H9 (cell line): ENCODE data around the gene BCL6B. TPM values are rescaled to one million over a fixed set of nuclear protein-coding genes. Genes with fewer than 3 reads are reported as not detected.
"Not testable (repeated sequence)": the region's sequence is repeated elsewhere in the genome, so short reads cannot be mapped to it uniquely, and the experiment has no call there.

ENCODE experiments used
- DNase-seq: peaks from one replicate; pipeline ENCODE4 v3.0.0-alpha.2; 2017
- H2AFZ ChIP-seq: one replicate; pipeline ENCODE4 v1.6.1; 2013; ENCODE audit warnings: mild to moderate bottlenecking, low read length, control low read depth, moderate library complexity
- H2AK5ac ChIP-seq: 2 replicates; pipeline ENCODE4 v1.6.1; 2013; ENCODE audit warnings: low read length, control low read depth, mixed read lengths; ENCODE audit not compliant: insufficient read length
- H2BK120ac ChIP-seq: one replicate; pipeline ENCODE4 v1.6.1; 2013; ENCODE audit warnings: low read depth, mild to moderate bottlenecking, low read length, control low read depth, inconsistent platforms; ENCODE audit not compliant: poor library complexity, severe bottlenecking
- H2BK12ac ChIP-seq: 2 replicates; pipeline ENCODE4 v1.6.1; 2013; ENCODE audit warnings: low read length, control low read depth, mixed read lengths, low read depth; ENCODE audit not compliant: insufficient read length
- H2BK15ac ChIP-seq: 2 replicates; pipeline ENCODE4 v1.6.1; 2013; ENCODE audit warnings: low read depth, low read length, control low read depth
- H2BK20ac ChIP-seq: one replicate; pipeline ENCODE4 v1.6.1; 2013; ENCODE audit warnings: low read depth, mild to moderate bottlenecking, low read length, control low read depth, inconsistent platforms; ENCODE audit not compliant: poor library complexity, severe bottlenecking
- H2BK5ac ChIP-seq: 2 replicates; pipeline ENCODE4 v1.6.1; 2013; ENCODE audit warnings: low read length, control low read depth, mixed read lengths; ENCODE audit not compliant: insufficient read length
- H3K14ac ChIP-seq: 2 replicates; pipeline ENCODE4 v1.6.1; 2013; ENCODE audit warnings: low read length, control low read depth; ENCODE audit not compliant: insufficient read depth
- H3K18ac ChIP-seq: 2 replicates; pipeline ENCODE4 v1.6.1; 2013; ENCODE audit warnings: low read depth, mild to moderate bottlenecking, mixed read lengths, low read length, control low read depth; ENCODE audit not compliant: insufficient read length
- H3K23ac ChIP-seq: 2 replicates; pipeline ENCODE4 v1.6.1; 2013; ENCODE audit warnings: low read length, control low read depth, mixed read lengths, low read depth; ENCODE audit not compliant: insufficient read length
- H3K23me2 ChIP-seq: 2 replicates; pipeline ENCODE4 v1.6.1; 2013; ENCODE audit warnings: low read depth, mild to moderate bottlenecking, mixed read lengths, low read length, control low read depth; ENCODE audit not compliant: insufficient read length, poor library complexity, severe bottlenecking
- H3K27ac ChIP-seq: 2 replicates; pipeline ENCODE4 v1.5.1; 2013; ENCODE audit warnings: low read length, control low read depth, mixed read lengths, low read depth; ENCODE audit not compliant: insufficient read length
- H3K27me3 ChIP-seq: 2 replicates; pipeline ENCODE4 v1.6.1; 2013; ENCODE audit warnings: low read length, control low read depth, inconsistent platforms; ENCODE audit not compliant: insufficient read depth
- H3K4ac ChIP-seq: 2 replicates; pipeline ENCODE4 v1.6.1; 2013; ENCODE audit warnings: low read depth, mild to moderate bottlenecking, control low read depth, inconsistent platforms, low read length, moderate library complexity
- H3K4me1 ChIP-seq: 2 replicates; pipeline ENCODE4 v1.6.1; 2013; ENCODE audit warnings: low read length, control low read depth, inconsistent platforms; ENCODE audit not compliant: insufficient read depth
- H3K4me2 ChIP-seq: 2 replicates; pipeline ENCODE4 v1.6.1; 2013; ENCODE audit warnings: low read length, control low read depth, mixed read lengths; ENCODE audit not compliant: insufficient read length, insufficient read depth
- H3K56ac ChIP-seq: 2 replicates; pipeline ENCODE4 v1.6.1; 2013; ENCODE audit warnings: low read depth, mild to moderate bottlenecking, mixed read lengths, low read length, control low read depth; ENCODE audit not compliant: insufficient read length
- H3K79me1 ChIP-seq: 2 replicates; pipeline ENCODE4 v1.6.1; 2013; ENCODE audit warnings: low read depth, mild to moderate bottlenecking, moderate library complexity, low read length, control low read depth, inconsistent platforms; ENCODE audit not compliant: insufficient read depth, poor library complexity, severe bottlenecking
- H3K79me2 ChIP-seq: 2 replicates; pipeline ENCODE4 v1.6.1; 2013; ENCODE audit warnings: low read length, control low read depth, inconsistent platforms; ENCODE audit not compliant: insufficient read depth
- H3K9ac ChIP-seq: 2 replicates; pipeline ENCODE4 v1.6.1; 2013; ENCODE audit warnings: low read length, control low read depth, mixed read lengths; ENCODE audit not compliant: insufficient read length; ENCODE audit errors: extremely low read depth
- H3K9me3 ChIP-seq: one replicate; pipeline ENCODE4 v1.6.1; 2013; ENCODE audit warnings: low read depth, low read length, inconsistent platforms; ENCODE audit not compliant: control insufficient read depth
- H3T11ph ChIP-seq: one replicate; pipeline ENCODE4 v1.6.1; 2013; ENCODE audit warnings: mild to moderate bottlenecking, low read length, control low read depth, inconsistent platforms
- H4K20me1 ChIP-seq: one replicate; pipeline ENCODE4 v1.6.1; 2013; ENCODE audit not compliant: control insufficient read depth, insufficient read length, insufficient read depth
- H4K5ac ChIP-seq: 2 replicates; pipeline ENCODE4 v1.6.1; 2013; ENCODE audit warnings: low read depth, mild to moderate bottlenecking, mixed read lengths, low read length, control low read depth; ENCODE audit not compliant: insufficient read length
- H4K8ac ChIP-seq: replicated peaks from 2 replicates; pipeline ENCODE4 v1.6.1; 2013; ENCODE audit warnings: low read length, control low read depth, mixed read lengths, low read depth; ENCODE audit not compliant: insufficient read length
- H4K91ac ChIP-seq: 2 replicates; pipeline ENCODE4 v1.6.1; 2013; ENCODE audit warnings: low read depth, mild to moderate bottlenecking, moderate library complexity, mixed read lengths, low read length, control low read depth; ENCODE audit not compliant: insufficient read length
- H3K27ac Mint-ChIP-seq, 3 experiments: 2 replicates in 2 of 3; 3 replicates in 1 of 3; pipeline ENCODE4 v1.8.0; 2020 to 2021; ENCODE audit warnings: mixed read lengths in 3 of 3, mild to moderate bottlenecking in 1 of 3, moderate library complexity in 1 of 3
- H3K27me3 Mint-ChIP-seq: 2 replicates; pipeline ENCODE4 v1.8.0; 2021; ENCODE audit warnings: low read depth, mild to moderate bottlenecking, moderate library complexity, mixed read lengths
- H3K36me3 Mint-ChIP-seq, 3 experiments: 2 replicates in 2 of 3; 3 replicates in 1 of 3; pipeline ENCODE4 v1.8.0; 2020 to 2021; ENCODE audit warnings: low read depth in 3 of 3, mixed read lengths in 3 of 3; ENCODE audit not compliant: insufficient read depth in 1 of 3
- H3K4me1 Mint-ChIP-seq, 2 experiments: 2 replicates each; pipeline ENCODE4 v1.8.0; 2020; ENCODE audit warnings: mixed read lengths in 2 of 2
- H3K4me3 Mint-ChIP-seq, 2 experiments: 2 replicates in 1 of 2; 3 replicates in 1 of 2; pipeline ENCODE4 v1.8.0; 2020 to 2021; ENCODE audit warnings: mild to moderate bottlenecking in 2 of 2, mixed read lengths in 2 of 2, moderate library complexity in 1 of 2
- H3K9me3 Mint-ChIP-seq, 2 experiments: 2 replicates in 1 of 2; 3 replicates in 1 of 2; pipeline ENCODE4 v1.8.0; 2020; ENCODE audit warnings: mild to moderate bottlenecking in 2 of 2, mixed read lengths in 2 of 2, moderate library complexity in 1 of 2
- WGBS: extraction: QIAGEN DNeasy Blood & Tissue Kit; methylation state at CpG from one replicate; pipeline ENCODE4 v1.1.7; 2013; ENCODE audit warnings: missing lambda C conversion rate, low lambda C conversion rate, mixed read lengths; ENCODE audit not compliant: insufficient read length; ENCODE audit errors: extremely low coverage; 5-methylcytosine and 5-hydroxymethylcytosine counted together
- total RNA-seq: library from RNA; stranded (reverse); gene quantifications from 2 replicates; pipeline ENCODE4 v1.2.1, GENCODE V29; 2021
- TF ChIP-seq, protein P1 (sequence below): fragments of 200-600 bp; sonication (generic); conservative IDR thresholded peaks from 3 replicates; pipeline ENCODE4 v1.8.0; 2021; ENCODE audit warnings: antibody characterized with exemption, mild to moderate bottlenecking

The BCL6B gene
- total RNA-seq, 1 experiment from 2014 or later, result 3.3 TPM

DNA sequence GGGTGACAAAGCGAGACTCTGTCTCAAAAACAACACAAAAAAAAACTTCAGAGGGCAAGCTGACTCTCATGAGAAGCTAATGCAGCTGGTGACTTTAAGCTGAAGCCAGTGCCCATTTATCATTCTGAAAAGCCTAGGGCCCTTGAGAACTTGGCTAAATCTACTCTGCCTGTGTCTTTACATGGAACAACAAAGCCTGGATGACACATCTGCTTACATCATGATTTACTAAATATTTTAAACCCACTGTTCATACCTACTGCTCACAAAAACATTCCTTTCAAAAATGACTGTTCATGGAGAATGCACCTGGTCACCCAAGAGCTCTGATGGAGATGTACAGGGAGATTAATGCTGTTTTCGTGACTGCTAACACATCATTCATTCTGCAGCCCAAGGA, 33.1 kb upstream of the BCL6B start:
- Histone ChIP-seq H2BK12ac (no peak overlapping the region), H3K27me3 (peaks cover under 1% of the 10 kb centered on the region; the same call in 1 of the 2 replicates), H4K5ac (no peak overlapping the region), H2AFZ (no peak overlapping the region), H3K9me3 (no peaks in the 10 kb centered on the region), H2BK15ac (no peak overlapping the region), H3K23me2 (no peaks in the 10 kb centered on the region), H3K4me2 (no peak overlapping the region), H4K8ac (no peak overlapping the region), H2BK120ac (no peak overlapping the region), H2BK20ac (no peak overlapping the region), H3K4me1 (no peaks in the 10 kb centered on the region), H3K56ac (no peak overlapping the region), H3K9ac (no peak overlapping the region), H4K91ac (no peak overlapping the region), H3K79me1 (no peaks in the 10 kb centered on the region), H3K23ac (no peak overlapping the region), H3K4ac (no peak overlapping the region), H3T11ph (no peak overlapping the region), H4K20me1 (no peaks in the 10 kb centered on the region), H3K79me2 (no peaks in the 10 kb centered on the region), H3K27ac (no peak overlapping the region), H2BK5ac (no peak overlapping the region), H3K14ac (no peak overlapping the region), H3K18ac (no peak overlapping the region), H2AK5ac (no peak overlapping the region)
- TF ChIP-seq, protein P1, sequence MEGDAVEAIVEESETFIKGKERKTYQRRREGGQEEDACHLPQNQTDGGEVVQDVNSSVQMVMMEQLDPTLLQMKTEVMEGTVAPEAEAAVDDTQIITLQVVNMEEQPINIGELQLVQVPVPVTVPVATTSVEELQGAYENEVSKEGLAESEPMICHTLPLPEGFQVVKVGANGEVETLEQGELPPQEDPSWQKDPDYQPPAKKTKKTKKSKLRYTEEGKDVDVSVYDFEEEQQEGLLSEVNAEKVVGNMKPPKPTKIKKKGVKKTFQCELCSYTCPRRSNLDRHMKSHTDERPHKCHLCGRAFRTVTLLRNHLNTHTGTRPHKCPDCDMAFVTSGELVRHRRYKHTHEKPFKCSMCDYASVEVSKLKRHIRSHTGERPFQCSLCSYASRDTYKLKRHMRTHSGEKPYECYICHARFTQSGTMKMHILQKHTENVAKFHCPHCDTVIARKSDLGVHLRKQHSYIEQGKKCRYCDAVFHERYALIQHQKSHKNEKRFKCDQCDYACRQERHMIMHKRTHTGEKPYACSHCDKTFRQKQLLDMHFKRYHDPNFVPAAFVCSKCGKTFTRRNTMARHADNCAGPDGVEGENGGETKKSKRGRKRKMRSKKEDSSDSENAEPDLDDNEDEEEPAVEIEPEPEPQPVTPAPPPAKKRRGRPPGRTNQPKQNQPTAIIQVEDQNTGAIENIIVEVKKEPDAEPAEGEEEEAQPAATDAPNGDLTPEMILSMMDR, result no peak
- Mint-ChIP-seq H3K4me3 (no peak overlapping the region; a peak in 1 of 5 replicates), H3K4me1 (peaks cover 0 to 2% of the 10 kb centered on the region in 2 experiments; a peak in 2 of 4 replicates), H3K27me3 (peaks cover 45% of the 10 kb centered on the region), H3K36me3 (no peaks in the 10 kb centered on the region), H3K9me3 (no peaks in the 10 kb centered on the region), H3K27ac (no peak overlapping the region)
- WGBS, result no CpG with 5 or more reads among the region's 2 CpGs
- DNase-seq, result no peak

DNA sequence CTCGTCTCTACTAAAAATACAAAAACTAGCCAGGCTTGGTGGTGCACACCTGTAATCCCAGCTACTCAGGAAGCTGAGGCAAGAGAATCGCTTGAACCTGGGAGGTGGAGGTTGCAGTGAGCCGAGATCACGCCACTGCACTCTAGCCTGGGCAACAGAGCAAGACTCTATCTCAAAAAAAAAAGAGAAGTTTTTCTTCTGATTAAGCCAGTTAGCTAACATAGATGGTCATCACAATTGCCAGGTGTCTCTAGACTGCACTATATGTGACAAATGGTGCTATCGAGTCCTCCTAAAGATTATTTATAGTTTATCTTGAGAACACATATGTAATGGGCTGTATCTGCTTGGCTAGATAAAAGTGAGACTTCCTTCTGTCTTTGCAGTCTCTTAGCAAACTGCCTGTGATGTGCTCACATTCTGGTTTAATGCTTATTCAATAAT, 29.2 kb upstream of the BCL6B start:
- H2BK20ac ChIP-seq, H3K18ac ChIP-seq, H3K79me2 ChIP-seq, H4K20me1 ChIP-seq, H3K9me3 ChIP-seq, H3K56ac ChIP-seq, H2BK5ac ChIP-seq, H3K27ac Mint-ChIP-seq, H2AFZ ChIP-seq, H3K4me1 ChIP-seq, H3K79me1 ChIP-seq, H3K27me3 ChIP-seq, H2BK12ac ChIP-seq, H3K23ac ChIP-seq, H3K4me1 Mint-ChIP-seq, H3K4me3 Mint-ChIP-seq, H3K14ac ChIP-seq, H4K5ac ChIP-seq, H2BK15ac ChIP-seq, H3K4ac ChIP-seq, H4K91ac ChIP-seq, DNase-seq, H3K23me2 ChIP-seq, H3K4me2 ChIP-seq, H3T11ph ChIP-seq, H3K9me3 Mint-ChIP-seq, H2BK120ac ChIP-seq, H4K8ac ChIP-seq, H3K9ac ChIP-seq, H2AK5ac ChIP-seq, H3K27ac ChIP-seq: not testable (repeated sequence)
- H3K27me3 Mint-ChIP-seq, result peaks cover 59% of the 10 kb centered on the region
- WGBS, result no CpG with 5 or more reads among the region's 5 CpGs
- peaks cover 5 to 17% (median 11%) of the 10 kb centered on the region in 3 experiments; a peak in 6 of 7 replicates for H3K36me3 Mint-ChIP-seq
